H9 (cell line): ENCODE data around the gene CALN1. TPM values are rescaled to one million over a fixed set of nuclear protein-coding genes. Genes with fewer than 3 reads are reported as not detected.

Experiments used
- DNase-seq: peaks from one replicate; pipeline ENCODE4 v3.0.0-alpha.2; 2017
- H2AFZ ChIP-seq: one replicate; pipeline ENCODE4 v1.6.1; 2013; ENCODE audit warnings: mild to moderate bottlenecking, low read length, control low read depth, moderate library complexity
- H2AK5ac ChIP-seq: 2 replicates; pipeline ENCODE4 v1.6.1; 2013; ENCODE audit warnings: low read length, control low read depth, mixed read lengths; ENCODE audit not compliant: insufficient read length
- H2BK120ac ChIP-seq: one replicate; pipeline ENCODE4 v1.6.1; 2013; ENCODE audit warnings: low read depth, mild to moderate bottlenecking, low read length, control low read depth, inconsistent platforms; ENCODE audit not compliant: poor library complexity, severe bottlenecking
- H2BK12ac ChIP-seq: 2 replicates; pipeline ENCODE4 v1.6.1; 2013; ENCODE audit warnings: low read length, control low read depth, mixed read lengths, low read depth; ENCODE audit not compliant: insufficient read length
- H2BK15ac ChIP-seq: 2 replicates; pipeline ENCODE4 v1.6.1; 2013; ENCODE audit warnings: low read depth, low read length, control low read depth
- H2BK20ac ChIP-seq: one replicate; pipeline ENCODE4 v1.6.1; 2013; ENCODE audit warnings: low read depth, mild to moderate bottlenecking, low read length, control low read depth, inconsistent platforms; ENCODE audit not compliant: poor library complexity, severe bottlenecking
- H2BK5ac ChIP-seq: 2 replicates; pipeline ENCODE4 v1.6.1; 2013; ENCODE audit warnings: low read length, control low read depth, mixed read lengths; ENCODE audit not compliant: insufficient read length
- H3K14ac ChIP-seq: 2 replicates; pipeline ENCODE4 v1.6.1; 2013; ENCODE audit warnings: low read length, control low read depth; ENCODE audit not compliant: insufficient read depth
- H3K18ac ChIP-seq: 2 replicates; pipeline ENCODE4 v1.6.1; 2013; ENCODE audit warnings: low read depth, mild to moderate bottlenecking, mixed read lengths, low read length, control low read depth; ENCODE audit not compliant: insufficient read length
- H3K23ac ChIP-seq: 2 replicates; pipeline ENCODE4 v1.6.1; 2013; ENCODE audit warnings: low read length, control low read depth, mixed read lengths, low read depth; ENCODE audit not compliant: insufficient read length
- H3K23me2 ChIP-seq: 2 replicates; pipeline ENCODE4 v1.6.1; 2013; ENCODE audit warnings: low read depth, mild to moderate bottlenecking, mixed read lengths, low read length, control low read depth; ENCODE audit not compliant: insufficient read length, poor library complexity, severe bottlenecking
- H3K27ac ChIP-seq: 2 replicates; pipeline ENCODE4 v1.5.1; 2013; ENCODE audit warnings: low read length, control low read depth, mixed read lengths, low read depth; ENCODE audit not compliant: insufficient read length
- H3K27me3 ChIP-seq: 2 replicates; pipeline ENCODE4 v1.6.1; 2013; ENCODE audit warnings: low read length, control low read depth, inconsistent platforms; ENCODE audit not compliant: insufficient read depth
- H3K4ac ChIP-seq: 2 replicates; pipeline ENCODE4 v1.6.1; 2013; ENCODE audit warnings: low read depth, mild to moderate bottlenecking, control low read depth, inconsistent platforms, low read length, moderate library complexity
- H3K4me1 ChIP-seq: 2 replicates; pipeline ENCODE4 v1.6.1; 2013; ENCODE audit warnings: low read length, control low read depth, inconsistent platforms; ENCODE audit not compliant: insufficient read depth
- H3K4me2 ChIP-seq: 2 replicates; pipeline ENCODE4 v1.6.1; 2013; ENCODE audit warnings: low read length, control low read depth, mixed read lengths; ENCODE audit not compliant: insufficient read length, insufficient read depth
- H3K56ac ChIP-seq: 2 replicates; pipeline ENCODE4 v1.6.1; 2013; ENCODE audit warnings: low read depth, mild to moderate bottlenecking, mixed read lengths, low read length, control low read depth; ENCODE audit not compliant: insufficient read length
- H3K79me1 ChIP-seq: 2 replicates; pipeline ENCODE4 v1.6.1; 2013; ENCODE audit warnings: low read depth, mild to moderate bottlenecking, moderate library complexity, low read length, control low read depth, inconsistent platforms; ENCODE audit not compliant: insufficient read depth, poor library complexity, severe bottlenecking
- H3K79me2 ChIP-seq: 2 replicates; pipeline ENCODE4 v1.6.1; 2013; ENCODE audit warnings: low read length, control low read depth, inconsistent platforms; ENCODE audit not compliant: insufficient read depth
- H3K9ac ChIP-seq: 2 replicates; pipeline ENCODE4 v1.6.1; 2013; ENCODE audit warnings: low read length, control low read depth, mixed read lengths; ENCODE audit not compliant: insufficient read length; ENCODE audit errors: extremely low read depth
- H3K9me3 ChIP-seq: one replicate; pipeline ENCODE4 v1.6.1; 2013; ENCODE audit warnings: low read depth, low read length, inconsistent platforms; ENCODE audit not compliant: control insufficient read depth
- H3T11ph ChIP-seq: one replicate; pipeline ENCODE4 v1.6.1; 2013; ENCODE audit warnings: mild to moderate bottlenecking, low read length, control low read depth, inconsistent platforms
- H4K20me1 ChIP-seq: one replicate; pipeline ENCODE4 v1.6.1; 2013; ENCODE audit not compliant: control insufficient read depth, insufficient read length, insufficient read depth
- H4K5ac ChIP-seq: 2 replicates; pipeline ENCODE4 v1.6.1; 2013; ENCODE audit warnings: low read depth, mild to moderate bottlenecking, mixed read lengths, low read length, control low read depth; ENCODE audit not compliant: insufficient read length
- H4K8ac ChIP-seq: replicated peaks from 2 replicates; pipeline ENCODE4 v1.6.1; 2013; ENCODE audit warnings: low read length, control low read depth, mixed read lengths, low read depth; ENCODE audit not compliant: insufficient read length
- H4K91ac ChIP-seq: 2 replicates; pipeline ENCODE4 v1.6.1; 2013; ENCODE audit warnings: low read depth, mild to moderate bottlenecking, moderate library complexity, mixed read lengths, low read length, control low read depth; ENCODE audit not compliant: insufficient read length
- H3K27ac Mint-ChIP-seq, 3 experiments: 2 replicates in 2 of 3; 3 replicates in 1 of 3; pipeline ENCODE4 v1.8.0; 2020 to 2021; ENCODE audit warnings: mixed read lengths in 3 of 3, mild to moderate bottlenecking in 1 of 3, moderate library complexity in 1 of 3
- H3K27me3 Mint-ChIP-seq: 2 replicates; pipeline ENCODE4 v1.8.0; 2021; ENCODE audit warnings: low read depth, mild to moderate bottlenecking, moderate library complexity, mixed read lengths
- H3K36me3 Mint-ChIP-seq, 3 experiments: 2 replicates in 2 of 3; 3 replicates in 1 of 3; pipeline ENCODE4 v1.8.0; 2020 to 2021; ENCODE audit warnings: low read depth in 3 of 3, mixed read lengths in 3 of 3; ENCODE audit not compliant: insufficient read depth in 1 of 3
- H3K4me1 Mint-ChIP-seq, 2 experiments: 2 replicates each; pipeline ENCODE4 v1.8.0; 2020; ENCODE audit warnings: mixed read lengths in 2 of 2
- H3K4me3 Mint-ChIP-seq, 2 experiments: 2 replicates in 1 of 2; 3 replicates in 1 of 2; pipeline ENCODE4 v1.8.0; 2020 to 2021; ENCODE audit warnings: mild to moderate bottlenecking in 2 of 2, mixed read lengths in 2 of 2, moderate library complexity in 1 of 2
- H3K9me3 Mint-ChIP-seq, 2 experiments: 2 replicates in 1 of 2; 3 replicates in 1 of 2; pipeline ENCODE4 v1.8.0; 2020; ENCODE audit warnings: mild to moderate bottlenecking in 2 of 2, mixed read lengths in 2 of 2, moderate library complexity in 1 of 2
- WGBS: extraction: QIAGEN DNeasy Blood & Tissue Kit; methylation state at CpG from one replicate; pipeline ENCODE4 v1.1.7; 2013; ENCODE audit warnings: missing lambda C conversion rate, low lambda C conversion rate, mixed read lengths; ENCODE audit not compliant: insufficient read length; ENCODE audit errors: extremely low coverage; 5-methylcytosine and 5-hydroxymethylcytosine counted together
- total RNA-seq: library from RNA; stranded (reverse); gene quantifications from 2 replicates; pipeline ENCODE4 v1.2.1, GENCODE V29; 2021
- TF ChIP-seq, protein P1 (sequence below): fragments of 200-600 bp; sonication (generic); conservative IDR thresholded peaks from 3 replicates; pipeline ENCODE4 v1.8.0; 2021; ENCODE audit warnings: antibody characterized with exemption, mild to moderate bottlenecking

Gene CALN1
- total RNA-seq, 1 experiment from 2014 or later, result 2.8 TPM

DNA sequence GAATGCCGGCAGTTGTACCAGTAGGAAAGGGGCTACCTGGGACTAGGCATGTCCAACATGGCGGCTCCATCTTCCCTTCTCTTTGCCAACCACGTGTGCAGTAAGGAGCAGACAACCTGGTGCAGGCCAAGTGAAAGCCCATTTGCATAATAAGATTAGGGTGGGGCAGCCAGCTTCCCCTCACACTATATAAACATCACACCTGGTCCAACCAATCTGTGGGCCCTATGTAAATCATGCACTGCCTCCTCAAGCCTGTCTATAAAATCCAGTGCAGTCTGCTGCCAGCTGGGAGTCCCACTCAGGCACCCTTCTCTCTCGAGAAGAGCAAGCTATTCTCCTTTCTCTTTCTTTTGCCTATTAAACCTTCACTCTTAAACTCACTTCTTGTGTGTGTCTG lies 429.3 kb downstream of the CALN1 start:
- H3K27me3 Mint-ChIP-seq, result no peaks in the 10 kb centered on the region; the same call in 1 of the 2 replicates
- H3K4ac ChIP-seq, result no peak overlapping the region
- no peak overlapping the region for H3T11ph ChIP-seq
- H2BK20ac ChIP-seq, result no peak overlapping the region
- H3K9me3 ChIP-seq, result no peaks in the 10 kb centered on the region
- no peak overlapping the region for H3K4me2 ChIP-seq
- no peak overlapping the region for H3K56ac ChIP-seq
- H3K4me3 Mint-ChIP-seq, result no peak overlapping the region
- no peaks in the 10 kb centered on the region for H3K27me3 ChIP-seq
- H3K9me3 Mint-ChIP-seq, result peaks cover 0 to 5% of the 10 kb centered on the region in 2 experiments; a peak in 3 of 5 replicates
- H4K5ac ChIP-seq, result no peak overlapping the region
- H3K27ac ChIP-seq, result no peak overlapping the region
- H2BK12ac ChIP-seq, result no peak overlapping the region
- DNase-seq, result no peak
- H2BK15ac ChIP-seq, result no peak overlapping the region
- no peak overlapping the region for H4K91ac ChIP-seq
- no peak overlapping the region for H3K9ac ChIP-seq
- no peaks in the 10 kb centered on the region for H3K79me2 ChIP-seq
- H2BK5ac ChIP-seq, result no peak overlapping the region
- no peaks in the 10 kb centered on the region for H3K4me1 ChIP-seq
- H4K8ac ChIP-seq, result no peak overlapping the region
- no peak overlapping the region for H3K14ac ChIP-seq
- no peak overlapping the region for H2BK120ac ChIP-seq
- no peak overlapping the region for H3K18ac ChIP-seq
- peaks cover 0 to 12% of the 10 kb centered on the region in 2 experiments; a peak in 3 of 4 replicates for H3K4me1 Mint-ChIP-seq
- H2AK5ac ChIP-seq, result no peak overlapping the region
- H4K20me1 ChIP-seq, result no peaks in the 10 kb centered on the region
- no peak overlapping the region for H2AFZ ChIP-seq
- no peaks in the 10 kb centered on the region for H3K79me1 ChIP-seq
- H3K36me3 Mint-ChIP-seq, result peaks cover 0 to 5% (median 0%) of the 10 kb centered on the region in 3 experiments; a peak in 2 of 7 replicates
- H3K23ac ChIP-seq, result no peak overlapping the region
- WGBS, result no CpG with 5 or more reads among the region's 4 CpGs
- H3K27ac Mint-ChIP-seq, result no peak overlapping the region
- H3K23me2 ChIP-seq, result no peaks in the 10 kb centered on the region
- TF ChIP-seq, protein P1, sequence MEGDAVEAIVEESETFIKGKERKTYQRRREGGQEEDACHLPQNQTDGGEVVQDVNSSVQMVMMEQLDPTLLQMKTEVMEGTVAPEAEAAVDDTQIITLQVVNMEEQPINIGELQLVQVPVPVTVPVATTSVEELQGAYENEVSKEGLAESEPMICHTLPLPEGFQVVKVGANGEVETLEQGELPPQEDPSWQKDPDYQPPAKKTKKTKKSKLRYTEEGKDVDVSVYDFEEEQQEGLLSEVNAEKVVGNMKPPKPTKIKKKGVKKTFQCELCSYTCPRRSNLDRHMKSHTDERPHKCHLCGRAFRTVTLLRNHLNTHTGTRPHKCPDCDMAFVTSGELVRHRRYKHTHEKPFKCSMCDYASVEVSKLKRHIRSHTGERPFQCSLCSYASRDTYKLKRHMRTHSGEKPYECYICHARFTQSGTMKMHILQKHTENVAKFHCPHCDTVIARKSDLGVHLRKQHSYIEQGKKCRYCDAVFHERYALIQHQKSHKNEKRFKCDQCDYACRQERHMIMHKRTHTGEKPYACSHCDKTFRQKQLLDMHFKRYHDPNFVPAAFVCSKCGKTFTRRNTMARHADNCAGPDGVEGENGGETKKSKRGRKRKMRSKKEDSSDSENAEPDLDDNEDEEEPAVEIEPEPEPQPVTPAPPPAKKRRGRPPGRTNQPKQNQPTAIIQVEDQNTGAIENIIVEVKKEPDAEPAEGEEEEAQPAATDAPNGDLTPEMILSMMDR, result no peak
